Endothelial cell of umbilical vein (primary cell): ENCODE data around the gene IL21. TPM values are rescaled to one million over a fixed set of nuclear protein-coding genes. Genes with fewer than 3 reads are reported as not detected.
"Not testable (repeated sequence)": the region's sequence is repeated elsewhere in the genome, so short reads cannot be mapped to it uniquely, and the experiment has no call there.

Source experiments
- BruUV-seq: library from RNA; stranded (reverse); fragments of 400-500 nt; replicated peaks from 2 replicates; lab custom pipeline; 2021; lab: Mats Ljungman, UMichigan
- CTCF ChIA-PET: fragments of 300-600, 350-600 bp; sonication (Branson Sonifier 250); formaldehyde crosslinking; loops from one replicate; lab custom pipeline; 2021; ENCODE audit warnings: antibody characterized with exemption, inconsistent platforms; lab: Charles Lee
- POLR2A ChIA-PET: fragments of 300-600, 350-600 bp; sonication (Branson Sonifier 250); formaldehyde crosslinking; loops from one replicate; lab custom pipeline; 2021; ENCODE audit warnings: antibody characterized with exemption, inconsistent platforms; lab: Charles Lee
- DNase-seq: peaks from one replicate; pipeline ENCODE4 v3.0.0-alpha.2; 2011; ENCODE audit warnings: low read depth, low spot score
- FAIRE-seq: peaks from 2 replicates; lab custom pipeline; 2011; peaks lifted over from hg19 to GRCh38; lab: Jason Lieb, UNC
- H2AFZ ChIP-seq: 2 replicates; pipeline ENCODE4 v1.6.0; 2012; ENCODE audit warnings: low read depth, low read length, control low read depth, inconsistent platforms
- H3K27ac ChIP-seq: 2 replicates; pipeline ENCODE4 v1.5.1; 2011; ENCODE audit warnings: low read depth, mild to moderate bottlenecking, control low read depth, low read length, moderate library complexity; ENCODE audit not compliant: insufficient read depth
- H3K27me3 ChIP-seq, 2 experiments: 2 replicates each; pipeline versions ENCODE4 v1.6.0 to v1.6.1; 2011; ENCODE audit warnings: low read length in 2 of 2, mixed read lengths in 1 of 2; ENCODE audit not compliant: control insufficient read depth in 2 of 2, insufficient read depth in 2 of 2
- H3K36me3 ChIP-seq, 2 experiments: 2 replicates in 1 of 2; 3 replicates in 1 of 2; pipeline ENCODE4 v1.5.1; 2011; ENCODE audit warnings: low read length in 2 of 2, mild to moderate bottlenecking in 1 of 2, moderate library complexity in 1 of 2; ENCODE audit not compliant: control insufficient read depth in 2 of 2, insufficient read depth in 2 of 2; ENCODE audit errors: extremely low read depth in 1 of 2
- H3K4me1 ChIP-seq: 3 replicates; pipeline ENCODE4 v1.5.1; 2011; ENCODE audit warnings: mild to moderate bottlenecking, low read length; ENCODE audit not compliant: control insufficient read depth, insufficient read depth; ENCODE audit errors: extremely low read depth
- H3K4me2 ChIP-seq: 2 replicates; pipeline ENCODE4 v1.6.1; 2011; ENCODE audit warnings: low read length, control low read depth, mixed read lengths; ENCODE audit not compliant: insufficient read depth
- H3K4me3 ChIP-seq, 3 experiments: fragments of 200-600 bp in 1 of 3; sonication (generic), shearing (Covaris generic) in 1 of 3; replicated peaks in 1 of 3; 2 replicates each; pipeline ENCODE4 v1.5.1; 2011 to 2016; ENCODE audit warnings: control low read depth in 3 of 3, low read length in 3 of 3, mild to moderate bottlenecking in 2 of 3, inconsistent platforms in 1 of 3, low read depth in 1 of 3, moderate library complexity in 1 of 3; ENCODE audit not compliant: insufficient read depth in 1 of 3
- H3K79me2 ChIP-seq: 2 replicates; pipeline ENCODE4 v1.6.0; 2012; ENCODE audit warnings: low read length, inconsistent platforms; ENCODE audit not compliant: control insufficient read depth, insufficient read depth
- H3K9ac ChIP-seq: replicated peaks from 2 replicates; pipeline ENCODE3; 2011; ENCODE audit warnings: low read length, control low read depth; ENCODE audit not compliant: insufficient read depth; ENCODE audit errors: extremely low read depth
- H3K9me1 ChIP-seq: replicated peaks from 3 replicates; pipeline ENCODE4 v1.6.0; 2011; ENCODE audit warnings: mild to moderate bottlenecking, low read length; ENCODE audit not compliant: control insufficient read depth, insufficient read depth; ENCODE audit errors: extremely low read depth
- H3K9me3 ChIP-seq: replicated peaks from 2 replicates; pipeline ENCODE4 v1.5.1; 2012; ENCODE audit warnings: low read length, inconsistent platforms; ENCODE audit not compliant: control insufficient read depth, insufficient read depth
- H4K20me1 ChIP-seq: replicated peaks from 2 replicates; pipeline ENCODE3; 2011; ENCODE audit warnings: mild to moderate bottlenecking, low read length; ENCODE audit not compliant: control insufficient read depth, insufficient read depth; ENCODE audit errors: extremely low read depth
- EZH2 ChIP-seq: IDR thresholded peaks from 2 replicates; pipeline ENCODE4 v1.6.1; 2012; ENCODE audit warnings: borderline replicate concordance, low read depth, mild to moderate bottlenecking, moderate library complexity, low read length, inconsistent platforms; ENCODE audit not compliant: severe bottlenecking
- FOS ChIP-seq: IDR thresholded peaks from 2 replicates; pipeline ENCODE4 v1.6.1; 2011; ENCODE audit warnings: mild to moderate bottlenecking, low read length, moderate library complexity, borderline replicate concordance; ENCODE audit not compliant: insufficient read depth
- GATA2 ChIP-seq: IDR thresholded peaks from 2 replicates; pipeline ENCODE4 v1.7.0; 2011; ENCODE audit warnings: low read depth, mild to moderate bottlenecking, moderate library complexity, mixed read lengths, low read length; ENCODE audit not compliant: insufficient read length, insufficient read depth
- JUN ChIP-seq: IDR thresholded peaks from 2 replicates; pipeline ENCODE4 v1.6.1; 2011; ENCODE audit warnings: borderline replicate concordance, low read depth; ENCODE audit not compliant: insufficient read length, insufficient read depth
- MYC ChIP-seq: IDR thresholded peaks from one replicate; pipeline ENCODE4 v1.6.1; 2011; ENCODE audit warnings: mild to moderate bottlenecking, low read depth, low read length
- POLR2A ChIP-seq: IDR thresholded peaks from 2 replicates; pipeline ENCODE4 v1.6.1; 2012; ENCODE audit warnings: low read depth, mild to moderate bottlenecking, control low read depth, low read length
- POLR2AphosphoS5 ChIP-seq: IDR thresholded peaks from 2 replicates; pipeline ENCODE4 v1.6.1; 2012; ENCODE audit warnings: low read depth, mild to moderate bottlenecking, control low read depth, low read length, moderate library complexity; ENCODE audit not compliant: insufficient read depth
- dilution Hi-C: fragments of 300-500 bp; cut with MboI; formaldehyde crosslinking; loops from one replicate; pipeline ENCODE4 v1.15.0; 2019; ENCODE audit warnings: low sequenced_read_pairs; ENCODE audit not compliant: extremely low pct_ligation_motif_present
- intact Hi-C: fragments of 100-400 bp; cut with micrococcal nuclease; formaldehyde crosslinking; loops from one replicate; pipeline ENCODE4 v1.10.0; 2022
- polyA plus RNA-seq, 4 experiments: library from polyadenylated mRNA; depleted of rRNA in 3 of 4; stranded (reverse) in 3 of 4; unstranded in 1 of 4; fragments of >200 nt; gene quantifications; 2 replicates each; pipeline versions ENCODE4 v1.2.1 to v1.2.3, GENCODE V29; 2011 to 2012; ENCODE audit warnings: missing spikeins in 1 of 4
- total RNA-seq: library from RNA; stranded (reverse); gene quantifications from 2 replicates; pipeline ENCODE4 v1.2.3, GENCODE V29; 2021
- TF ChIP-seq, protein P1 (sequence below): IDR thresholded peaks from 2 replicates; pipeline ENCODE4 v1.6.1; 2011; ENCODE audit not compliant: insufficient read depth, insufficient read length
- TF ChIP-seq, protein P2 (sequence below), 2 donors: IDR thresholded peaks; 1 replicate in 1 of 2; 2 replicates in 1 of 2; pipeline ENCODE4 v1.5.1; 2011; ENCODE audit warnings: low read length in 2 of 2, mild to moderate bottlenecking in 2 of 2, moderate library complexity in 2 of 2, control low read depth in 1 of 2, inconsistent platforms in 1 of 2, low read depth in 1 of 2; ENCODE audit not compliant: insufficient read depth in 1 of 2; ENCODE audit errors: extremely low read depth in 1 of 2

The IL21 gene
- total and polyA plus RNA-seq, 2 donors (not counting 3 experiments of a cell fraction or from before 2014, with no cell fraction given) = not detected

DNA sequence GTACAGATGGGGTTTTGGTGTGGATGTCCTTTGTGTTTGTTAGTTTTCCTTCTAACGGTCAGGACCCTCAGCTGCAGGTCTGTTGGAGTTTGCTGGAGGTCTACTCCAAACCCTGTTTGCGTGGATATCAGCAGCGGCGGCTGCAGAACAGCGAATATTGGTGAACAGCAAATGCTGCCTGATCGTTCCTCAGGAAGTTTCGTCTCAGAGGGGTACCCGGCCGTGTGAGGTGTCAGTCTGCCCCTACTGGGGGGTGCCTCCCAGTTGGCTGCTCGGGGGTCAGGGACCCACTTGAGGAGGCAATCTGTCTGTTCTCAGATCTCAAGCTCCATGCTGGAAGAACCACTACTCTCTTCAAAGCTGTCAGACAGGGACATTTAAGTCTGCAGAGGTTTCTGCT, 46.5 kb downstream of the IL21 start:
- intact Hi-C loops = loop anchor here (10.0 kb wide), 1 partner anchor 120 kb away; the partner anchor contains the start of gene IL2
- H3K36me3 ChIP-seq, H3K9me3 ChIP-seq, CTCF ChIA-PET, DNase-seq, H2AFZ ChIP-seq, FAIRE-seq, H3K9ac ChIP-seq, H3K9me1 ChIP-seq, H3K79me2 ChIP-seq, BruUV-seq, H3K4me3 ChIP-seq, POLR2A ChIA-PET, H3K27me3 ChIP-seq, dilution Hi-C loops, H3K4me1 ChIP-seq, H3K4me2 ChIP-seq, H3K27ac ChIP-seq, H4K20me1 ChIP-seq: not testable (repeated sequence)

DNA sequence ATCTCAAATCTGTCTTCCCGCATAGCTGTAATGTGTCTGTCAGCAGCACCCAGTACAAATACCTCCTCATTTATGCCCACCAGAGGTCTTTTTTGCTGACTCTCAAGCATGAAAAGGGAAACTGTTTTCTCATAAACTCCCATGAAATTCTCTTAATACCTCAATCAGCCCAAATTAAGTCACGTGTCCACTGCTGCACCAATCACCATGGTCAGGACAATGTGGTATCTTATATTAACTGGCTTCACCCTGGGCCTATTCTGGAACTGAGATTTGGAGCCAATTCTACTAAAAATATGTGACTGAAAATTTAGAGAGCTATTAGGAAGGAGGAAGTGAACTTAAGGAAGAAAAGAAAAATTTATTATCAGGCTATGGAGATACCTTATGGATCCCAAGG, 58.4 kb downstream of the IL21 start:
- ChIA-PET CTCF (interaction anchor here (0.6 kb wide), 1 partner anchor 41 kb away, joined by 3 read pairs; no protein-coding TSS in a partner anchor), POLR2A (no interaction called here)
- no peak for FAIRE-seq
- Histone ChIP-seq H3K9me1 (no peaks in the 10 kb centered on the region), H3K9me3 (no peaks in the 10 kb centered on the region), H3K79me2 (no peaks in the 10 kb centered on the region), H3K4me2 (no peak overlapping the region), H4K20me1 (no peaks in the 10 kb centered on the region), H3K9ac (no peak overlapping the region), H3K27ac (no peak overlapping the region), H3K4me1 (no peaks in the 10 kb centered on the region), H2AFZ (no peak overlapping the region), H3K36me3 (no peaks in the 10 kb centered on the region), H3K27me3 (peaks cover 0 to 2% of the 10 kb centered on the region in 2 experiments), H3K4me3 (no peak overlapping the region)
- no TSS peak for BruUV-seq
- TF ChIP-seq GATA2 (no peak), FOS (no peak), JUN (no peak), POLR2AphosphoS5 (no peak), POLR2A (no peak), MYC (no peak), EZH2 (no peak)
- TF ChIP-seq, protein P1, sequence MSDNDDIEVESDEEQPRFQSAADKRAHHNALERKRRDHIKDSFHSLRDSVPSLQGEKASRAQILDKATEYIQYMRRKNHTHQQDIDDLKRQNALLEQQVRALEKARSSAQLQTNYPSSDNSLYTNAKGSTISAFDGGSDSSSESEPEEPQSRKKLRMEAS = no peak
- TF ChIP-seq, protein P2, sequence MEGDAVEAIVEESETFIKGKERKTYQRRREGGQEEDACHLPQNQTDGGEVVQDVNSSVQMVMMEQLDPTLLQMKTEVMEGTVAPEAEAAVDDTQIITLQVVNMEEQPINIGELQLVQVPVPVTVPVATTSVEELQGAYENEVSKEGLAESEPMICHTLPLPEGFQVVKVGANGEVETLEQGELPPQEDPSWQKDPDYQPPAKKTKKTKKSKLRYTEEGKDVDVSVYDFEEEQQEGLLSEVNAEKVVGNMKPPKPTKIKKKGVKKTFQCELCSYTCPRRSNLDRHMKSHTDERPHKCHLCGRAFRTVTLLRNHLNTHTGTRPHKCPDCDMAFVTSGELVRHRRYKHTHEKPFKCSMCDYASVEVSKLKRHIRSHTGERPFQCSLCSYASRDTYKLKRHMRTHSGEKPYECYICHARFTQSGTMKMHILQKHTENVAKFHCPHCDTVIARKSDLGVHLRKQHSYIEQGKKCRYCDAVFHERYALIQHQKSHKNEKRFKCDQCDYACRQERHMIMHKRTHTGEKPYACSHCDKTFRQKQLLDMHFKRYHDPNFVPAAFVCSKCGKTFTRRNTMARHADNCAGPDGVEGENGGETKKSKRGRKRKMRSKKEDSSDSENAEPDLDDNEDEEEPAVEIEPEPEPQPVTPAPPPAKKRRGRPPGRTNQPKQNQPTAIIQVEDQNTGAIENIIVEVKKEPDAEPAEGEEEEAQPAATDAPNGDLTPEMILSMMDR (IDR thresholded peaks at IDR 0.05; ENCODE audit: extremely low read depth in 1 of 2, insufficient read depth in 1 of 2, low read depth in 1 of 2, low read length in 2 of 2) = no peak
- intact Hi-C loops = no loop called here
- no peak for DNase-seq
- dilution Hi-C loops = no loop called here
